BJ (cell line): ENCODE results near the gene TNF. TPM values are rescaled to one million over a fixed set of nuclear protein-coding genes. Genes with fewer than 3 reads are reported as not detected.

ENCODE experiments used
- CTCF ChIA-PET: fragments of 350-600 bp; formaldehyde crosslinking; extraction: SDS; loops from one replicate; lab custom pipeline; 2021; ENCODE audit warnings: antibody characterized with exemption, inconsistent platforms; lab: Yijun Ruan, JAX
- POLR2A ChIA-PET: fragments of 300-600 bp; sonication (Branson Sonifier 250); formaldehyde crosslinking; extraction: SDS; loops from one replicate; lab custom pipeline; 2021; ENCODE audit warnings: antibody characterized with exemption; lab: Charles Lee
- DNase-seq: peaks from one replicate; pipeline ENCODE4 v3.0.0-alpha.2; 2011; ENCODE audit warnings: low read depth
- H3K27me3 ChIP-seq: 2 replicates; pipeline ENCODE4 v1.6.0; 2011; ENCODE audit warnings: low read length; ENCODE audit not compliant: control insufficient read depth, insufficient read depth
- H3K36me3 ChIP-seq: 2 replicates; pipeline ENCODE4 v1.5.1; 2011; ENCODE audit warnings: low read length; ENCODE audit not compliant: control insufficient read depth, insufficient read depth
- H3K4me3 ChIP-seq: 2 replicates; pipeline ENCODE4 v1.5.1; 2011; ENCODE audit warnings: low read depth, mild to moderate bottlenecking, control low read depth, low read length
- CTCF ChIP-seq: IDR thresholded peaks from 2 replicates; pipeline ENCODE4 v1.5.1; 2011; ENCODE audit warnings: low read depth, mild to moderate bottlenecking, control low read depth, inconsistent platforms, low read length, moderate library complexity; ENCODE audit not compliant: insufficient read depth
- polyA plus RNA-seq: library from polyadenylated mRNA; depleted of rRNA; stranded (reverse); fragments of >200 nt; gene quantifications from 2 replicates; pipeline ENCODE4 v1.2.3, GENCODE V29; 2011; rRNA removed
- small RNA-seq: library from RNA; depleted of rRNA; stranded (forward); fragments of <200 nt; gene quantifications from one replicate; pipeline ENCODE3, GENCODE V24; 2012; ENCODE audit warnings: low replicate concordance, low read depth; ENCODE audit not compliant: insufficient read length

TNF gene
- polyA plus RNA-seq, 1 experiment = not detected

- ChIA-PET CTCF (interaction anchor here (0.9 to 1.4 kb wide), 2 partner anchors 9 to 45 kb away, joined by 3 read pairs; no protein-coding TSS in a partner anchor), POLR2A (no interaction called here)
- Histone ChIP-seq H3K4me3 (no peak overlapping the region), H3K27me3 (no peaks in the 10 kb centered on the region), H3K36me3 (peaks cover 65% of the 10 kb centered on the region)
- no peak for DNase-seq
- no peak for TF ChIP-seq CTCF
These were observed 51.6 kb downstream of the TNF start for GRCh38 chr6:31626952-31627351.

GRCh38 chr6:31627690-31628287, 52.4 kb downstream of the TNF start:
- no peak for DNase-seq
- Histone ChIP-seq H3K4me3 (no peak overlapping the region), H3K27me3 (no peaks in the 10 kb centered on the region), H3K36me3 (peaks cover 72% of the 10 kb centered on the region)
- no peak for TF ChIP-seq CTCF
- ChIA-PET CTCF (interaction anchor here (1.4 kb wide), 1 partner anchor 46 kb away, joined by 3 read pairs; no protein-coding TSS in a partner anchor), POLR2A (no interaction called here)

Small RNA genes within 50 kb of the gene (small RNA-seq; reads per million reads assigned to genes)
- 9.5 reads per million, percentile 76 among the genes with 10 or more reads in this experiment for gene SNORA38
- 242 reads per million, percentile 94 among the genes with 10 or more reads in this experiment for gene SNORD117
- gene SNORD84 = not detected
- not detected for gene UQCRHP1

Other genes starting within 250 kb of the TNF start
- gene HLA-B, start 218.4 kb upstream of the TNF start, polyA plus RNA-seq = 1,142 and 1,777 TPM in 2 replicates
- 71.6 and 96.1 TPM in 2 replicates for gene MICA, start 172.0 kb upstream of the TNF start, polyA plus RNA-seq
- gene MICB, start 77.4 kb upstream of the TNF start, polyA plus RNA-seq = 21.9 and 23.4 TPM in 2 replicates
- gene MCCD1, start 46.6 kb upstream of the TNF start, polyA plus RNA-seq = not detected in 2 replicates
- gene DDX39B, start 33.6 kb upstream of the TNF start, polyA plus RNA-seq = 412 and 584 TPM in 2 replicates
- 2.7 and 3.6 TPM in 2 replicates for gene ATP6V1G2, start 29.0 kb upstream of the TNF start, polyA plus RNA-seq
- 10.8 and 13.6 TPM in 2 replicates for gene NFKBIL1, start 28.0 kb upstream of the TNF start, polyA plus RNA-seq
- not detected in 2 replicates for gene LTA, start 3.3 kb upstream of the TNF start, polyA plus RNA-seq
- not detected in 2 replicates for gene LTB, start 6.9 kb downstream of the TNF start, polyA plus RNA-seq
- 0.18 and 0.42 TPM in 2 replicates for gene LST1, start 10.7 kb downstream of the TNF start, polyA plus RNA-seq
- gene NCR3, start 17.4 kb downstream of the TNF start, polyA plus RNA-seq = not detected in 2 replicates
- gene AIF1, start 39.7 kb downstream of the TNF start, polyA plus RNA-seq = not detected in 2 replicates
- 23.8 and 47.3 TPM in 2 replicates for gene PRRC2A, start 45.1 kb downstream of the TNF start, polyA plus RNA-seq
- gene BAG6, start 77.1 kb downstream of the TNF start, polyA plus RNA-seq = 42.6 and 113 TPM in 2 replicates
- 4.2 and 4.8 TPM in 2 replicates for gene APOM, start 80.3 kb downstream of the TNF start, polyA plus RNA-seq
- 9.9 and 13.0 TPM in 2 replicates for gene C6orf47, start 85.2 kb downstream of the TNF start, polyA plus RNA-seq
- gene GPANK1, start 89.4 kb downstream of the TNF start, polyA plus RNA-seq = 12.6 and 15.0 TPM in 2 replicates
- gene CSNK2B, start 90.5 kb downstream of the TNF start, polyA plus RNA-seq = 83.2 and 94.9 TPM in 2 replicates
- gene LY6G5B, start 94.4 kb downstream of the TNF start, polyA plus RNA-seq = 6.8 and 10.8 TPM in 2 replicates
- gene LY6G5C, start 105.5 kb downstream of the TNF start, polyA plus RNA-seq = 3.1 and 3.6 TPM in 2 replicates
- gene ABHD16A, start 127.8 kb downstream of the TNF start, polyA plus RNA-seq = 44.2 and 53.3 TPM in 2 replicates
- not detected in 2 replicates for gene LY6G6F, start 131.3 kb downstream of the TNF start, polyA plus RNA-seq
- not detected in 2 replicates for gene LY6G6D, start 139.8 kb downstream of the TNF start, polyA plus RNA-seq
- gene LY6G6C, start 146.2 kb downstream of the TNF start, polyA plus RNA-seq = not detected in 2 replicates
- not detected in 2 replicates for gene MPIG6B, start 147.8 kb downstream of the TNF start, polyA plus RNA-seq
- gene DDAH2, start 153.7 kb downstream of the TNF start, polyA plus RNA-seq = 43.2 and 69.5 TPM in 2 replicates
- gene CLIC1, start 161.0 kb downstream of the TNF start, polyA plus RNA-seq = 820 and 866 TPM in 2 replicates
- gene MSH5, start 164.4 kb downstream of the TNF start, polyA plus RNA-seq = 9.2 and 10.7 TPM in 2 replicates
- gene SAPCD1, start 187.1 kb downstream of the TNF start, polyA plus RNA-seq = 1.2 and 1.9 TPM in 2 replicates
- gene VWA7, start 201.8 kb downstream of the TNF start, polyA plus RNA-seq = 0.16 and 0.29 TPM in 2 replicates
- gene VARS1, start 220.2 kb downstream of the TNF start, polyA plus RNA-seq = 10.9 and 33.9 TPM in 2 replicates
- 40.3 and 43.5 TPM in 2 replicates for gene LSM2, start 231.4 kb downstream of the TNF start, polyA plus RNA-seq
- gene HSPA1L, start 239.7 kb downstream of the TNF start, polyA plus RNA-seq = 0.90 and 0.99 TPM in 2 replicates
- 57.7 and 98.6 TPM in 2 replicates for gene HSPA1A, start 240.0 kb downstream of the TNF start, polyA plus RNA-seq